HepG2 (cell line): ENCODE results near the gene OS9. TPM values are rescaled to one million over a fixed set of nuclear protein-coding genes. Genes with fewer than 3 reads are reported as not detected.
A peak's percentile ranks its signal among the peaks of the same experiment; 100 is the strongest.

Experiments
- CREB1 ChIP-seq, 2 experiments: fragments of 450-650 bp in 1 of 2; IDR thresholded peaks; 2 replicates each; pipeline ENCODE4 v1.6.1; 2016 to 2017; ENCODE audit warnings: control low read depth in 1 of 2, mild to moderate bottlenecking in 1 of 2, missing compliant biosample characterization in 1 of 2, missing genetic modification characterization in 1 of 2
- GATAD1 ChIP-seq: IDR thresholded peaks from 2 replicates; pipeline ENCODE4 v1.6.1; 2016; ENCODE audit warnings: missing genetic modification reagents, missing compliant biosample characterization
- MAZ ChIP-seq, 2 experiments: sonication (generic) in 1 of 2; formaldehyde crosslinking in 1 of 2; IDR thresholded peaks; 2 replicates each; pipeline versions ENCODE4 v1.5.0 to v1.6.1; 2012 to 2020; ENCODE audit warnings: low read depth in 2 of 2, mild to moderate bottlenecking in 2 of 2, borderline replicate concordance in 1 of 2, improper control_type of control experiment in 1 of 2, low read length in 1 of 2, missing genetic modification reagents in 1 of 2, moderate library complexity in 1 of 2
- NR2F6 ChIP-seq, 2 experiments: IDR thresholded peaks; 2 replicates each; pipeline ENCODE4 v1.6.1; 2016; ENCODE audit warnings: antibody characterized with exemption in 1 of 2, mild to moderate bottlenecking in 1 of 2
- SMYD3 ChIP-seq: sonication (generic); formaldehyde crosslinking; IDR thresholded peaks from 2 replicates; pipeline ENCODE4 v1.8.1; 2023; ENCODE audit warnings: mild to moderate bottlenecking, missing genetic modification reagents
- SP1 ChIP-seq, 2 experiments: fragments of 450-650 bp in 1 of 2; sonication (generic) in 1 of 2; formaldehyde crosslinking in 1 of 2; IDR thresholded peaks; 2 replicates each; pipeline versions ENCODE4 v1.4.0 to v1.6.1; 2016 to 2020; ENCODE audit warnings: missing genetic modification reagents in 1 of 2
- ZFP41 ChIP-seq: sonication (generic); formaldehyde crosslinking; IDR thresholded peaks from 2 replicates; pipeline ENCODE4 v1.4.0; 2020; ENCODE audit warnings: mild to moderate bottlenecking, missing genetic modification reagents, borderline replicate concordance
- ZNF350 ChIP-seq: sonication (generic); formaldehyde crosslinking; IDR thresholded peaks from 2 replicates; pipeline ENCODE4 v1.4.0; 2020; ENCODE audit warnings: mild to moderate bottlenecking, low read depth, missing genetic modification reagents, borderline replicate concordance
- ZNF709 ChIP-seq: sonication (generic); formaldehyde crosslinking; IDR thresholded peaks from 2 replicates; pipeline ENCODE4 v1.5.0; 2020; ENCODE audit warnings: mild to moderate bottlenecking, missing genetic modification reagents
- ZNF766 ChIP-seq: sonication (generic); formaldehyde crosslinking; IDR thresholded peaks from 2 replicates; pipeline ENCODE4 v1.5.0; 2020; ENCODE audit warnings: missing genetic modification reagents, borderline replicate concordance
- polyA plus RNA-seq, 8 experiments: library from polyadenylated mRNA; depleted of rRNA in 3 of 8; stranded (reverse) in 7 of 8; unstranded in 1 of 8; fragments of >200 nt; fragmentation: Illumina TruSeq in 4 of 8; extraction: Trizol in 4 of 8; gene quantifications; 2 replicates each; pipeline versions ENCODE4 v1.2.1 to v1.2.3, GENCODE V29; 2011 to 2016; ENCODE audit warnings: low read depth in 4 of 8, missing spikeins in 1 of 8, mixed read lengths in 1 of 8; ENCODE audit not compliant: insufficient read depth in 1 of 8
- total RNA-seq, 5 experiments: library from RNA; depleted of rRNA; stranded (reverse); fragments of >200 nt; fragmentation: Illumina TruSeq; extraction: Trizol; gene quantifications; 2 replicates each; pipeline ENCODE4 v1.2.3, GENCODE V29; 2016; ENCODE audit warnings: low read depth in 1 of 5
- TF ChIP-seq, protein P1 (sequence below): sonication (generic); formaldehyde crosslinking; IDR thresholded peaks from 2 replicates; pipeline ENCODE4 v1.4.0; 2020; ENCODE audit warnings: missing genetic modification reagents
- TF ChIP-seq, protein P2 (sequence below): sonication (generic); formaldehyde crosslinking; IDR thresholded peaks from 2 replicates; pipeline ENCODE4 v1.4.0; 2020; ENCODE audit warnings: missing genetic modification reagents; ENCODE audit errors: not compliant biosample characterization
- TF ChIP-seq, protein P3 (sequence below): sonication (generic); formaldehyde crosslinking; IDR thresholded peaks from 2 replicates; pipeline ENCODE4 v1.4.0; 2020; ENCODE audit warnings: missing genetic modification reagents
- TF ChIP-seq, protein P4 (sequence below): sonication (generic); formaldehyde crosslinking; IDR thresholded peaks from 2 replicates; pipeline ENCODE4 v1.9.0; 2022; ENCODE audit warnings: missing genetic modification reagents, mild to moderate bottlenecking, borderline replicate concordance

The OS9 gene
- total and polyA plus RNA-seq, 2 of the 13 experiments (the other 11 are each of a cell fraction or from before 2014, with no cell fraction given): 156 to 206 TPM

DNA sequence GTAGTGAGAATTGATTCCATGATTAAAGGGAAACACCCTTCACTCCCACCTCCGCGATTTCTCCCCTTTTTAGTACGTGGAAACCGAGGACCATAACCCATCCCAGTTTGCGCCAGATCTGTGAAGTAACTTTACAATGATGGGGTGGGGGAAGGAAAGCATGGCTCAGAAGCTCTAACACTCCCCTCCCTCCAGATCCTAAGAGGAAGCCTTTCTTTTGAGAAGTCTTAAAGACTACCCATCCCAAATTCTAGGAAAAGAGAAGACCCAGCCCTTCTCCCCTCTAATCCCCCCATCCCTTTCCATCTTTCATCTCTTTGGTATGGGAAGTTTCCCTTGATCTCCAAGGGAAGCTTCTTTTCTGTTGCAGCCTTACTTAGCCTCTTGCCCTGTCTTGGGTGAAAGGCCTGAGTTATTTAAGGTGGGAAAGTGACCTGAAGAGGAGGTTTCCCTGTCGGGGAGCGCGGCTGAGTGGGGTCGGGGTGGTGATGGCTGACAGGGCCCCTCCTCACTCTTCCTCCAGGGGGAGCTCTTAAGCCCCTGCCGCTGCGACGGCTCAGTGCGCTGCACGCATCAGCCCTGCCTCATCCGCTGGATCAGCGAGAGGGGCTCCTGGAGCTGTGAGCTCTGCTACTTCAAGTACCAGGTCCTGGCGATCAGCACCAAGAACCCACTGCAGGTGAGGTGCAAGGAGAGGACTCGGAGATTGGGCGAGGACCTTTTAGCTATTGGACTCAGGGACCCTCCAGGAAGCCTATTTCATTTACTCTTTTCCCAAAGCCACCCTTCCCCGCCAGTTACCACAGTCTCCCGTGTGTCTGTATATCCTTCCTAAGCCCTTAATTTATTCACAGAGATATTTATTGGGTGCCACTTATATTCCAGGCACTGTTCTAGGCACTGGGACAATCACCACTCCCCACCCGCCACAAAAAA is 62.7 kb downstream of the OS9 start (continued):
- TF ChIP-seq, protein P1, sequence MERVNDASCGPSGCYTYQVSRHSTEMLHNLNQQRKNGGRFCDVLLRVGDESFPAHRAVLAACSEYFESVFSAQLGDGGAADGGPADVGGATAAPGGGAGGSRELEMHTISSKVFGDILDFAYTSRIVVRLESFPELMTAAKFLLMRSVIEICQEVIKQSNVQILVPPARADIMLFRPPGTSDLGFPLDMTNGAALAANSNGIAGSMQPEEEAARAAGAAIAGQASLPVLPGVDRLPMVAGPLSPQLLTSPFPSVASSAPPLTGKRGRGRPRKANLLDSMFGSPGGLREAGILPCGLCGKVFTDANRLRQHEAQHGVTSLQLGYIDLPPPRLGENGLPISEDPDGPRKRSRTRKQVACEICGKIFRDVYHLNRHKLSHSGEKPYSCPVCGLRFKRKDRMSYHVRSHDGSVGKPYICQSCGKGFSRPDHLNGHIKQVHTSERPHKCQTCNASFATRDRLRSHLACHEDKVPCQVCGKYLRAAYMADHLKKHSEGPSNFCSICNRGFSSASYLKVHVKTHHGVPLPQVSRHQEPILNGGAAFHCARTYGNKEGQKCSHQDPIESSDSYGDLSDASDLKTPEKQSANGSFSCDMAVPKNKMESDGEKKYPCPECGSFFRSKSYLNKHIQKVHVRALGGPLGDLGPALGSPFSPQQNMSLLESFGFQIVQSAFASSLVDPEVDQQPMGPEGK: 0 out of 2 replicates have a peak, but pooled peaks have one; percentile 13
- TF ChIP-seq, protein P2, sequence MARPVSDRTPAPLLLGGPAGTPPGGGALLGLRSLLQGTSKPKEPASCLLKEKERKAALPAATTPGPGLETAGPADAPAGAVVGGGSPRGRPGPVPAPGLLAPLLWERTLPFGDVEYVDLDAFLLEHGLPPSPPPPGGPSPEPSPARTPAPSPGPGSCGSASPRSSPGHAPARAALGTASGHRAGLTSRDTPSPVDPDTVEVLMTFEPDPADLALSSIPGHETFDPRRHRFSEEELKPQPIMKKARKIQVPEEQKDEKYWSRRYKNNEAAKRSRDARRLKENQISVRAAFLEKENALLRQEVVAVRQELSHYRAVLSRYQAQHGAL (CRISPR knock-in tag): no peak
- TF ChIP-seq ZNF350 (CRISPR knock-in tag) (0 out of 2 replicates have a peak, but pooled peaks have one; percentile 46), SP1 (IDR thresholded peaks at IDR 0.05) (no peak), SP1 (CRISPR knock-in tag; IDR thresholded peaks at IDR 0.05) (no peak), ZFP41 (CRISPR knock-in tag) (no peak), SMYD3 (CRISPR knock-in tag) (no peak), NR2F6 (IDR thresholded peaks at IDR 0.05) (no peak), NR2F6 (CRISPR knock-in tag; IDR thresholded peaks at IDR 0.05) (0 out of 2 replicates have a peak, but pooled peaks have one; percentile 17), MAZ (IDR thresholded peaks at IDR 0.05; ENCODE audit: borderline replicate concordance, low read depth, low read length) (no peak), MAZ (CRISPR knock-in tag; IDR thresholded peaks at IDR 0.05; ENCODE audit: low read depth) (peak; percentile 63; the same call in 1 of the 2 replicates), GATAD1 (CRISPR knock-in tag) (peak; percentile 50; the same call in 1 of the 2 replicates), ZNF709 (CRISPR knock-in tag) (no peak), ZNF766 (CRISPR knock-in tag) (no peak), CREB1 (IDR thresholded peaks at IDR 0.05) (no peak), CREB1 (CRISPR knock-in tag; IDR thresholded peaks at IDR 0.05) (no peak)
- TF ChIP-seq, protein P3, sequence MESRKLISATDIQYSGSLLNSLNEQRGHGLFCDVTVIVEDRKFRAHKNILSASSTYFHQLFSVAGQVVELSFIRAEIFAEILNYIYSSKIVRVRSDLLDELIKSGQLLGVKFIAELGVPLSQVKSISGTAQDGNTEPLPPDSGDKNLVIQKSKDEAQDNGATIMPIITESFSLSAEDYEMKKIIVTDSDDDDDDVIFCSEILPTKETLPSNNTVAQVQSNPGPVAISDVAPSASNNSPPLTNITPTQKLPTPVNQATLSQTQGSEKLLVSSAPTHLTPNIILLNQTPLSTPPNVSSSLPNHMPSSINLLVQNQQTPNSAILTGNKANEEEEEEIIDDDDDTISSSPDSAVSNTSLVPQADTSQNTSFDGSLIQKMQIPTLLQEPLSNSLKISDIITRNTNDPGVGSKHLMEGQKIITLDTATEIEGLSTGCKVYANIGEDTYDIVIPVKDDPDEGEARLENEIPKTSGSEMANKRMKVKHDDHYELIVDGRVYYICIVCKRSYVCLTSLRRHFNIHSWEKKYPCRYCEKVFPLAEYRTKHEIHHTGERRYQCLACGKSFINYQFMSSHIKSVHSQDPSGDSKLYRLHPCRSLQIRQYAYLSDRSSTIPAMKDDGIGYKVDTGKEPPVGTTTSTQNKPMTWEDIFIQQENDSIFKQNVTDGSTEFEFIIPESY (CRISPR knock-in tag): peak; percentile 96
- TF ChIP-seq, protein P4, sequence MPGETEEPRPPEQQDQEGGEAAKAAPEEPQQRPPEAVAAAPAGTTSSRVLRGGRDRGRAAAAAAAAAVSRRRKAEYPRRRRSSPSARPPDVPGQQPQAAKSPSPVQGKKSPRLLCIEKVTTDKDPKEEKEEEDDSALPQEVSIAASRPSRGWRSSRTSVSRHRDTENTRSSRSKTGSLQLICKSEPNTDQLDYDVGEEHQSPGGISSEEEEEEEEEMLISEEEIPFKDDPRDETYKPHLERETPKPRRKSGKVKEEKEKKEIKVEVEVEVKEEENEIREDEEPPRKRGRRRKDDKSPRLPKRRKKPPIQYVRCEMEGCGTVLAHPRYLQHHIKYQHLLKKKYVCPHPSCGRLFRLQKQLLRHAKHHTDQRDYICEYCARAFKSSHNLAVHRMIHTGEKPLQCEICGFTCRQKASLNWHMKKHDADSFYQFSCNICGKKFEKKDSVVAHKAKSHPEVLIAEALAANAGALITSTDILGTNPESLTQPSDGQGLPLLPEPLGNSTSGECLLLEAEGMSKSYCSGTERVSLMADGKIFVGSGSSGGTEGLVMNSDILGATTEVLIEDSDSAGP (CRISPR knock-in tag): peak; percentile 58; the same call in 1 of the 2 replicates
